Epithelial cell of proximal tubule (primary cell): ENCODE measurements around the gene CCDC85C. TPM values are rescaled to one million over a fixed set of nuclear protein-coding genes. Genes with fewer than 3 reads are reported as not detected.

Experiments used
- DNase-seq: peaks from one replicate; pipeline ENCODE4 v3.0.0-alpha.2; 2011; ENCODE audit warnings: low read depth
- H3K4me3 ChIP-seq: 2 replicates; pipeline ENCODE4 v1.5.1; 2011; ENCODE audit warnings: low read depth, mild to moderate bottlenecking, low read length
- total RNA-seq: library from RNA; depleted of rRNA; stranded (reverse); fragments of >200 nt; gene quantifications from 2 replicates; pipeline ENCODE4 v1.2.3, GENCODE V29; 2015
- TF ChIP-seq, protein P1 (sequence below): conservative IDR thresholded peaks from 2 replicates; pipeline ENCODE4 v1.5.1; 2012; ENCODE audit warnings: low read depth, mild to moderate bottlenecking, low read length

CCDC85C gene
- total RNA-seq, 1 donor from 2014 or later, result 29.6 TPM

DNA sequence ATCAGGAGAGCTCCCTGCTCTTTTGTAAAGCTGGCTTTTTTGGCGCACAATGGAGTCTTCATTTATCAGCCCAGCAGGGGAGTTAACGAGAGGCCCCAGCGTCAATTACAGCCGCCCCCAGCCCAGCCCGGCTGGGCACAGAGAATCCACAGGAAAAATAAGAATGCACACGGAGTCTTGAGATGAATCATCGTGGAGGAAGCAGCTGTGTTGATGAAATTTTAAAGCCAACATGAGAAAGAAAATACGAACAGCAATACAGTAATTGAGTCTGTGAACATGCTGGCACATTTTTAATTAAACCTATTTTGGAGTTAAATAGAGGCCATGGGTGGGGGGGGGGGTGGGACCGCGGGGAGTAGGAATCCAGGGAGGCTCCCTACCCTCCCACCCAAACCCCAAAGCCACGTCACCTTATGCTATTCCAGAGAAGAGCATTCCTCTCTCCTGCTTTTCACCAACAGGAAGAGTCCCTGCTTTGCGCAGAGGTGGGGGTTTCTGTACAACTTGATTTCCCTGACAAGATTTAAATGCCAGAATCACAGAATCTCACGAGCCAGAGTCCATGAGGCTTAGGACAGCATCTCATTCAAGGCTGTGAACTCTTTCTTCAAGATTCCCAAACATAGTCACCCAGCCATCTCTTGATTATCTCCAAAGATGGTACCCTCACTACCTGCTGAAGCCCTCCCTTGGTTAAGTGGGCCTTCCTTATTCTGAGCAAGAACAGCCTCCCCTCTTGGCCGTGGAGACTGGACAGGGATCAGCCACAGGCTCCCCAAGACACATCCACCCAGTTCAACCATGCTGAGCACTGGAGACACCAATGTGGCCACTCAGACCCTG, 72.5 kb downstream of the CCDC85C start:
- no peak overlapping the region for H3K4me3 ChIP-seq
- DNase-seq, result no peak
- TF ChIP-seq, protein P1, sequence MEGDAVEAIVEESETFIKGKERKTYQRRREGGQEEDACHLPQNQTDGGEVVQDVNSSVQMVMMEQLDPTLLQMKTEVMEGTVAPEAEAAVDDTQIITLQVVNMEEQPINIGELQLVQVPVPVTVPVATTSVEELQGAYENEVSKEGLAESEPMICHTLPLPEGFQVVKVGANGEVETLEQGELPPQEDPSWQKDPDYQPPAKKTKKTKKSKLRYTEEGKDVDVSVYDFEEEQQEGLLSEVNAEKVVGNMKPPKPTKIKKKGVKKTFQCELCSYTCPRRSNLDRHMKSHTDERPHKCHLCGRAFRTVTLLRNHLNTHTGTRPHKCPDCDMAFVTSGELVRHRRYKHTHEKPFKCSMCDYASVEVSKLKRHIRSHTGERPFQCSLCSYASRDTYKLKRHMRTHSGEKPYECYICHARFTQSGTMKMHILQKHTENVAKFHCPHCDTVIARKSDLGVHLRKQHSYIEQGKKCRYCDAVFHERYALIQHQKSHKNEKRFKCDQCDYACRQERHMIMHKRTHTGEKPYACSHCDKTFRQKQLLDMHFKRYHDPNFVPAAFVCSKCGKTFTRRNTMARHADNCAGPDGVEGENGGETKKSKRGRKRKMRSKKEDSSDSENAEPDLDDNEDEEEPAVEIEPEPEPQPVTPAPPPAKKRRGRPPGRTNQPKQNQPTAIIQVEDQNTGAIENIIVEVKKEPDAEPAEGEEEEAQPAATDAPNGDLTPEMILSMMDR, result no peak

GRCh38 chr14:99530407-99531155, 73.4 kb downstream of the CCDC85C start:
- DNase-seq, result no peak
- no peak overlapping the region for H3K4me3 ChIP-seq
- TF ChIP-seq, protein P1, result no peak

DNA sequence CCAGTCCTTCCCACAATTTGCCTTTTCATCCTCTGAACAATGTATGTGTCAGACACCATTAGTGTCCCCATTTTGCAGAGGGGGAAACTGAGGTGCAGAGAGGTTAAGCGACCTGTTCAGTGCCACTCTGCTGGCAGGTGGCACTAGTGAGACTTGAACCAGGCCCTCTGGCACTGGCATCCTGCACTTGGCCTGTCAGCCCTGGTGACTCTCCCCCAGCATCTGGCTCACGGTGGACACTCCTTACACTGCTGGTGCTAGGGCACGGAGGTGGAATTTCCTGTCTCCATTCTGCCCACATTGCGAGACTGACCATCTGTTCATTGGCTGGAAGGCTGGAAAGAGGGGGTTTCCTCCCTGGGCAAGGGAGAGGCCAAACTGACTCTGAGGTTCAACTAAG, 74.1 kb downstream of the CCDC85C start:
- TF ChIP-seq, protein P1, result peak; percentile 18
- DNase-seq, result no peak
- no peak overlapping the region for H3K4me3 ChIP-seq

DNA sequence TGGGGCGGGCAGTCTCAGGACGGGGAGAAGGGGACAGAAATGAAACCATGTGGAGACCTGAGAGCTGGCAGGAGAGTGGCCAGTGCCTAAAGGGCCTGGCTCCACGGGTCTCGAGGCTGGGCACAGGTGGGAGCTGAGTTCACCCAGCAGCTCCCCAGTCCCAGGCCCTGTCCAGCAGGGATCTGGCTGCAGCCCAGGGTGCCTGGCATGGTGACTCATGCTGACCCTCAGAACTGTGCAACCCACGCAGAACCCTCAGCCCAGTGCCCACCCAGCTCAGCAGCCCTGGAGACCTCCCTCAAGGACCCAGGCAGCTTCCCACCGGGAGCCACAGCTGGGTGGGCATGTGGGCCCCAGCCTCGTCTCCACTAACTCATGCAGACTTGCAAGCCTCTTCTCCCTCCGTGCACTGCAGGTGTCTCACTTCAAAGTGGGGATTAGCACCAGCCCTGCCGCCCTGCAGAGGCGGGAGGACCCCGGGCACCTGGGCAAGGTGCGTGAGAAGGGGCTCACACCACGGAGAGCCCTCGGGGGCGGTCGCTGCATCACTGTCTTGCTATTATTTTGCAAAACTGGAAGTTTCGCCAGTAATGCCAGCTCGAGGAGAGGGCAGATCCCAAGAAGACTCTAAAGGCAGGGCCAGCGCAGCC, 76.5 kb downstream of the CCDC85C start:
- TF ChIP-seq, protein P1, result no peak
- H3K4me3 ChIP-seq, result no peak overlapping the region
- no peak for DNase-seq

- no peak for DNase-seq
- H3K4me3 ChIP-seq, result no peak overlapping the region
- TF ChIP-seq, protein P1, result no peak
These were observed 77.0 kb downstream of the CCDC85C start for GRCh38 chr14:99527026-99527425.

- no peak for DNase-seq
- no peak overlapping the region for H3K4me3 ChIP-seq
- TF ChIP-seq, protein P1, result no peak
These were observed 78.3 kb downstream of the CCDC85C start for GRCh38 chr14:99525699-99526080.
